K562 (cell line): ENCODE results near the gene ZNF195. TPM values are rescaled to one million over a fixed set of nuclear protein-coding genes. Genes with fewer than 3 reads are reported as not detected.

Experiments used
- DPF2 ChIP-seq: fragments of 450-650 bp; IDR thresholded peaks from 2 replicates; pipeline ENCODE4 v1.6.1; 2016
- E2F6 ChIP-seq, 2 experiments: IDR thresholded peaks; 2 replicates each; pipeline ENCODE4 v1.6.1; 2011; ENCODE audit warnings: borderline replicate concordance in 1 of 2, control low read depth in 1 of 2, low read depth in 1 of 2, low read length in 1 of 2, mild to moderate bottlenecking in 1 of 2, mixed read lengths in 1 of 2, moderate library complexity in 1 of 2; ENCODE audit not compliant: insufficient read depth in 1 of 2, insufficient read length in 1 of 2, poor library complexity in 1 of 2, severe bottlenecking in 1 of 2; ENCODE audit errors: extremely low read depth in 1 of 2
- FOXA3 ChIP-seq, 2 experiments: fragments of 450-650 bp in 1 of 2; sonication (generic) in 1 of 2; formaldehyde crosslinking; IDR thresholded peaks in 1 of 2; conservative IDR thresholded peaks in 1 of 2; 2 replicates each; pipeline versions ENCODE4 v1.4.0 to v1.8.0; 2020 to 2022; ENCODE audit warnings: mild to moderate bottlenecking in 2 of 2, missing genetic modification reagents in 1 of 2
- HMBOX1 ChIP-seq: sonication (generic); IDR thresholded peaks from 2 replicates; pipeline ENCODE4 v1.6.1; 2016
- HNRNPK ChIP-seq: fragments of 200-400 bp; formaldehyde crosslinking; IDR thresholded peaks from one replicate; pipeline ENCODE4 v1.6.1; 2018; ENCODE audit warnings: mild to moderate bottlenecking, low read depth, low read length; ENCODE audit not compliant: poor library complexity, severe bottlenecking
- KAT8 ChIP-seq: fragments of 450-650 bp; IDR thresholded peaks from 2 replicates; pipeline ENCODE4 v1.6.1; 2016; ENCODE audit warnings: low read depth, mild to moderate bottlenecking
- KHSRP ChIP-seq: fragments of 450-650 bp; IDR thresholded peaks from 2 replicates; pipeline ENCODE4 v1.6.1; 2017
- MAFK ChIP-seq: IDR thresholded peaks from 2 replicates; pipeline ENCODE4 v1.6.1; 2011; ENCODE audit warnings: low read length, improper control_type of control experiment
- MTA2 ChIP-seq: fragments of 450-650 bp; IDR thresholded peaks from 2 replicates; pipeline ENCODE4 v1.6.1; 2016; ENCODE audit warnings: low read depth
- NRF1 ChIP-seq, 2 experiments: fragments of 450-650 bp; IDR thresholded peaks in 1 of 2; conservative IDR thresholded peaks in 1 of 2; 2 replicates each; pipeline ENCODE4 v1.6.1; 2014; ENCODE audit warnings: mild to moderate bottlenecking in 2 of 2
- PRDM10 ChIP-seq: fragments of 450-650 bp; IDR thresholded peaks from 2 replicates; pipeline ENCODE4 v1.6.1; 2018; ENCODE audit not compliant: partially characterized antibody
- RBM34 ChIP-seq: fragments of 200-400 bp; formaldehyde crosslinking; IDR thresholded peaks from 2 replicates; pipeline ENCODE4 v1.6.1; 2018; ENCODE audit warnings: low read length, borderline replicate concordance; ENCODE audit not compliant: insufficient read depth
- STAT5A ChIP-seq: IDR thresholded peaks from 2 replicates; pipeline ENCODE4 v1.6.1; 2012; ENCODE audit warnings: low read length, inconsistent platforms, borderline replicate concordance
- U2AF1 ChIP-seq: fragments of 200-400 bp; formaldehyde crosslinking; optimal IDR thresholded peaks from 2 replicates; pipeline ENCODE3; 2017; ENCODE audit warnings: mild to moderate bottlenecking, low read depth, low read length, moderate library complexity
- ZNF143 ChIP-seq: sonication (generic); formaldehyde crosslinking; IDR thresholded peaks from 2 replicates; pipeline ENCODE4 v1.9.0; 2022; ENCODE audit warnings: mild to moderate bottlenecking, missing genetic modification reagents
- ZNF41 ChIP-seq: fragments of 250-450 bp; sonication (Bioruptor Pico); conservative IDR thresholded peaks from 2 replicates; pipeline ENCODE4 v1.4.0; 2020; ENCODE audit warnings: mild to moderate bottlenecking
- ZNF445 ChIP-seq: fragments of 250-450 bp; sonication (Bioruptor Pico); IDR thresholded peaks from 2 replicates; pipeline ENCODE4 v1.4.0; 2020; ENCODE audit warnings: low read depth, mild to moderate bottlenecking, moderate library complexity
- ZNF699 ChIP-seq: fragments of 250-450 bp; sonication (Bioruptor Pico); IDR thresholded peaks from 2 replicates; pipeline ENCODE4 v1.8.0; 2021; ENCODE audit warnings: mild to moderate bottlenecking, moderate library complexity; ENCODE audit not compliant: insufficient replicate concordance
- ZNF77 ChIP-seq: fragments of 250-450 bp; sonication (Bioruptor Pico); IDR thresholded peaks from 2 replicates; pipeline ENCODE4 v1.5.0; 2020
- polyA plus RNA-seq, 8 experiments: library from polyadenylated mRNA; depleted of rRNA in 4 of 8; stranded (reverse) in 5 of 8; unstranded in 3 of 8; fragments of >200 nt; fragmentation: Nextera tagmentation in 2 of 8; fragmentation: Illumina TruSeq in 1 of 8; extraction: Ambion mirVana in 2 of 8; extraction: Trizol in 1 of 8; gene quantifications; 2 replicates each; pipeline versions ENCODE4 v1.2.1 to v1.2.3, GENCODE V29; 2011 to 2014; ENCODE audit warnings: inconsistent platforms in 1 of 8, missing spikeins in 1 of 8
- total RNA-seq, 7 experiments: library from RNA; depleted of rRNA in 6 of 7; stranded (reverse); fragments of >200 nt in 6 of 7; fragmentation: Illumina TruSeq in 2 of 7; extraction: Trizol in 2 of 7; gene quantifications; 2 replicates each; pipeline versions ENCODE4 v1.2.1 to v1.2.3, GENCODE V29; 2011 to 2021; ENCODE audit warnings: low replicate concordance in 1 of 7
- TF ChIP-seq, protein P1 (sequence below): sonication (generic); formaldehyde crosslinking; IDR thresholded peaks from 2 replicates; pipeline ENCODE4 v1.9.0; 2022; ENCODE audit warnings: mild to moderate bottlenecking, missing genetic modification reagents

Gene ZNF195
- total and polyA plus RNA-seq, 9 of the 15 experiments (the other 6 are each of a cell fraction or from before 2014, with no cell fraction given) = 42.1 to 75.5 (median 60.4) TPM

DNA sequence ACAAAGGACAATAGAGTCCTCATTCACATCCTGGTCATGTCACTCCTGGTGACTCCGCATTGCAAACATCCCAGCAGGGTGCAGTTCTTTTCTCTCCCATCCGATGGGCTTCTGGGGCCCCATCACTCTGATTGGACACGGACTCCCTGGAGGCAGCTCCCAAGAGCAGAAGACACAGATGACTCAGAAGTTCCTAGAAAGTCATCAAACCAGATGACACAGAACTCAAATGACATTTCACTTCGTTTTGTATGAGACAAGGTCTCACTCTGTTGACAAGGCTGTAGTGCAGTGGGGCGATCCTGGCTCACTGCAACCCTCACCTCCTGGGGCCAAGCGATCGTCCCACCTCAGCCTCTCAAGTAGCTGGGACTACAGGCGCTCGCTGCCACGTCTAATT is 33.2 kb downstream of the ZNF195 start (continued):
- TF ChIP-seq PRDM10 = peak; percentile 12
- TF ChIP-seq FOXA3 (CRISPR knock-in tag; conservative IDR thresholded peaks at IDR 0.05 in 1 of 2, IDR thresholded peaks at IDR 0.05 in 1 of 2) = no peak
- no peak for TF ChIP-seq KHSRP
- TF ChIP-seq U2AF1 = no peak
- no peak for TF ChIP-seq ZNF41
- TF ChIP-seq E2F6 (IDR thresholded peaks at IDR 0.05; ENCODE audit: borderline replicate concordance in 1 of 2, extremely low read depth in 1 of 2, insufficient read depth in 1 of 2, insufficient read length in 1 of 2, low read depth in 1 of 2, low read length in 1 of 2, poor library complexity in 1 of 2, severe bottlenecking in 1 of 2) = peak in 1 of 2 experiments; percentile 26
- TF ChIP-seq KAT8 = no peak
- TF ChIP-seq RBM34 = no peak
- no peak for TF ChIP-seq MAFK
- peak; percentile 40; the same call in 1 of the 2 replicates for TF ChIP-seq STAT5A
- 0 out of 4 replicates have a peak, but pooled peaks of 1 of the 2 experiments have one; percentile 12 for TF ChIP-seq NRF1 (conservative IDR thresholded peaks at IDR 0.05 in 1 of 2, IDR thresholded peaks at IDR 0.05 in 1 of 2)
- 0 out of 2 replicates have a peak, but pooled peaks have one; percentile 2 for TF ChIP-seq MTA2
- no peak for TF ChIP-seq HMBOX1
- TF ChIP-seq ZNF143 (CRISPR knock-in tag) = no peak
- TF ChIP-seq, protein P1, sequence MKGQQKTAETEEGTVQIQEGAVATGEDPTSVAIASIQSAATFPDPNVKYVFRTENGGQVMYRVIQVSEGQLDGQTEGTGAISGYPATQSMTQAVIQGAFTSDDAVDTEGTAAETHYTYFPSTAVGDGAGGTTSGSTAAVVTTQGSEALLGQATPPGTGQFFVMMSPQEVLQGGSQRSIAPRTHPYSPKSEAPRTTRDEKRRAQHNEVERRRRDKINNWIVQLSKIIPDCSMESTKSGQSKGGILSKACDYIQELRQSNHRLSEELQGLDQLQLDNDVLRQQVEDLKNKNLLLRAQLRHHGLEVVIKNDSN (CRISPR knock-in tag) = no peak
- TF ChIP-seq ZNF77 (CRISPR knock-in tag) = no peak
- TF ChIP-seq HNRNPK = no peak
- peak; percentile 72 for TF ChIP-seq DPF2
- no peak for TF ChIP-seq ZNF699 (CRISPR knock-in tag)
- TF ChIP-seq ZNF445 (CRISPR knock-in tag) = no peak
